ENCODE data around the gene TBC1D22A. TPM values are rescaled to one million over a fixed set of nuclear protein-coding genes. Genes with fewer than 3 reads are reported as not detected.

Gene TBC1D22A
- total and polyA plus RNA-seq, 4 donors: 4.1 to 12.4 (median 8.4) TPM

GRCh38 chr22:46861468-46862367 lies 99.3 kb downstream of the TBC1D22A start:
- 91% methylated on average over 16 of the region's 16 CpGs for WGBS
- no peaks in the 10 kb centered on the region for H3K27me3 ChIP-seq (ENCODE audit: control insufficient read depth in 4 of 4, insufficient read depth in 4 of 4, low read length in 3 of 4)
- H3K4me3 ChIP-seq (ENCODE audit: low read depth in 1 of 3, low read length in 3 of 3): no peak overlapping the region
- H3K9ac ChIP-seq (ENCODE audit: low read depth in 1 of 2, low read length in 2 of 2): no peak overlapping the region
- no peaks in the 10 kb centered on the region for H3K9me3 ChIP-seq (ENCODE audit: control insufficient read depth in 4 of 4, low read length in 3 of 4)
- DNase-seq (ENCODE audit: low spot score): peak; percentile 22
- TF ChIP-seq FOXA1 (IDR thresholded peaks at IDR 0.05) (no peak), REST (IDR thresholded peaks at IDR 0.05) (no peak), EGR1 (IDR thresholded peaks at IDR 0.05; ENCODE audit: low read depth in 2 of 2) (no peak), YY1 (IDR thresholded peaks at IDR 0.05) (no peak), FOXA2 (IDR thresholded peaks at IDR 0.05) (no peak), HNF4A (conservative IDR thresholded peaks at IDR 0.05) (no peak), CTCF (IDR thresholded peaks at IDR 0.05; ENCODE audit: low read depth, low read length, missing input control) (no peak), SP1 (IDR thresholded peaks at IDR 0.05) (no peak), GABPA (IDR thresholded peaks at IDR 0.05 in 1 of 2, conservative IDR thresholded peaks at IDR 0.05 in 1 of 2) (no peak), RXRA (IDR thresholded peaks at IDR 0.05) (no peak), ATF3 (IDR thresholded peaks at IDR 0.05) (no peak), TAF1 (conservative IDR thresholded peaks at IDR 0.05) (no peak), MAX (IDR thresholded peaks at IDR 0.05) (no peak)
- no peak overlapping the region for H3K27ac ChIP-seq (ENCODE audit: low read depth in 1 of 2, low read length in 2 of 2)
- peaks cover 0 to 1% (median 0%) of the 10 kb centered on the region in 4 donors for H3K36me3 ChIP-seq (ENCODE audit: control insufficient read depth in 4 of 4, insufficient read depth in 3 of 4, low read depth in 1 of 4, low read length in 3 of 4)
- peaks cover 9 to 29% (median 20%) of the 10 kb centered on the region in 4 donors for H3K4me1 ChIP-seq (ENCODE audit: control insufficient read depth in 4 of 4, insufficient read depth in 4 of 4, low read length in 3 of 4)

GRCh38 chr22:46862418-46863324 lies 100.2 kb downstream of the TBC1D22A start:
- Histone ChIP-seq H3K36me3 (ENCODE audit: control insufficient read depth in 4 of 4, insufficient read depth in 3 of 4, low read depth in 1 of 4, low read length in 3 of 4) (no peaks in the 10 kb centered on the region), H3K4me1 (ENCODE audit: control insufficient read depth in 4 of 4, insufficient read depth in 4 of 4, low read length in 3 of 4) (peaks cover 9 to 29% (median 20%) of the 10 kb centered on the region in 4 donors), H3K27me3 (ENCODE audit: control insufficient read depth in 4 of 4, insufficient read depth in 4 of 4, low read length in 3 of 4) (no peaks in the 10 kb centered on the region), H3K27ac (ENCODE audit: low read depth in 1 of 2, low read length in 2 of 2) (no peak overlapping the region), H3K4me3 (ENCODE audit: low read depth in 1 of 3, low read length in 3 of 3) (no peak overlapping the region), H3K9ac (ENCODE audit: low read depth in 1 of 2, low read length in 2 of 2) (no peak overlapping the region), H3K9me3 (ENCODE audit: control insufficient read depth in 4 of 4, low read length in 3 of 4) (no peaks in the 10 kb centered on the region)
- 97% methylated on average over 17 of the region's 17 CpGs for WGBS
- peak; percentile 22 for DNase-seq (ENCODE audit: low spot score)
- TF ChIP-seq CTCF (IDR thresholded peaks at IDR 0.05; ENCODE audit: low read depth, low read length, missing input control) (no peak), ZBTB33 (IDR thresholded peaks at IDR 0.05) (no peak), SP1 (IDR thresholded peaks at IDR 0.05) (no peak), ATF3 (IDR thresholded peaks at IDR 0.05) (no peak), RAD21 (IDR thresholded peaks at IDR 0.05) (no peak), GABPA (IDR thresholded peaks at IDR 0.05 in 1 of 2, conservative IDR thresholded peaks at IDR 0.05 in 1 of 2) (no peak), RXRA (IDR thresholded peaks at IDR 0.05) (no peak), HNF4G (IDR thresholded peaks at IDR 0.05) (no peak), TAF1 (conservative IDR thresholded peaks at IDR 0.05) (no peak), MAX (IDR thresholded peaks at IDR 0.05) (no peak), FOXA2 (IDR thresholded peaks at IDR 0.05) (no peak), HNF4A (conservative IDR thresholded peaks at IDR 0.05) (no peak), JUND (IDR thresholded peaks at IDR 0.05) (no peak)
